Nephron progenitor cell (in vitro differentiated cells): ENCODE results near the gene FOXE1.

Source experiments
- DNase-seq: peaks from one replicate; pipeline ENCODE4 v3.0.0; 2021
- H3K27ac Mint-ChIP-seq: 2 replicates; pipeline ENCODE4 v1.8.0; 2021; ENCODE audit warnings: mild to moderate bottlenecking, moderate library complexity, mixed read lengths
- H3K27me3 Mint-ChIP-seq: 2 replicates; pipeline ENCODE4 v1.8.0; 2021; ENCODE audit warnings: mild to moderate bottlenecking, low read depth, mixed read lengths; ENCODE audit not compliant: poor library complexity
- H3K36me3 Mint-ChIP-seq: 2 replicates; pipeline ENCODE4 v1.8.0; 2021; ENCODE audit warnings: low read depth, mixed read lengths
- H3K4me1 Mint-ChIP-seq: 2 replicates; pipeline ENCODE4 v1.8.0; 2021; ENCODE audit warnings: mixed read lengths
- H3K4me3 Mint-ChIP-seq: 2 replicates; pipeline ENCODE4 v1.8.0; 2021; ENCODE audit warnings: mild to moderate bottlenecking, moderate library complexity, mixed read lengths
- H3K9me3 Mint-ChIP-seq: 2 replicates; pipeline ENCODE4 v1.8.0; 2021; ENCODE audit warnings: mild to moderate bottlenecking, moderate library complexity, mixed read lengths
- CTCF ChIP-seq: fragments of 200-600 bp; sonication (generic); IDR thresholded peaks from 2 replicates; pipeline ENCODE4 v1.5.0; 2021; ENCODE audit warnings: antibody characterized with exemption

The FOXE1 gene

GRCh38 chr9:97854696-97855485 lies 1.9 kb downstream of the FOXE1 start:
- H3K27me3 Mint-ChIP-seq, result peaks cover 97% of the 10 kb centered on the region
- no peaks in the 10 kb centered on the region for H3K36me3 Mint-ChIP-seq
- H3K4me3 Mint-ChIP-seq, result no peak overlapping the region
- no peak overlapping the region for H3K27ac Mint-ChIP-seq
- DNase-seq, result peak; percentile 23
- TF ChIP-seq CTCF, result no peak
- no peaks in the 10 kb centered on the region for H3K9me3 Mint-ChIP-seq
- peaks cover 5% of the 10 kb centered on the region for H3K4me1 Mint-ChIP-seq

GRCh38 chr9:97855486-97855875 lies 2.5 kb downstream of the FOXE1 start:
- H3K4me1 Mint-ChIP-seq, result peaks cover 5% of the 10 kb centered on the region
- peaks cover 97% of the 10 kb centered on the region for H3K27me3 Mint-ChIP-seq
- H3K27ac Mint-ChIP-seq, result no peak overlapping the region
- no peak for TF ChIP-seq CTCF
- H3K36me3 Mint-ChIP-seq, result no peaks in the 10 kb centered on the region
- no peak overlapping the region for H3K4me3 Mint-ChIP-seq
- no peaks in the 10 kb centered on the region for H3K9me3 Mint-ChIP-seq
- no peak for DNase-seq

- DNase-seq, result no peak
- Mint-ChIP-seq H3K27me3 (peaks cover 97% of the 10 kb centered on the region), H3K27ac (no peak overlapping the region), H3K4me3 (no peak overlapping the region), H3K36me3 (no peaks in the 10 kb centered on the region), H3K9me3 (no peaks in the 10 kb centered on the region), H3K4me1 (peaks cover 5% of the 10 kb centered on the region)
- TF ChIP-seq CTCF, result no peak
Measured at GRCh38 chr9:97855899-97856298, 2.9 kb downstream of the FOXE1 start.

GRCh38 chr9:97856857-97857605 lies 4.0 kb downstream of the FOXE1 start:
- H3K36me3 Mint-ChIP-seq, result no peaks in the 10 kb centered on the region
- H3K27me3 Mint-ChIP-seq, result peaks cover 97% of the 10 kb centered on the region
- peaks cover 5% of the 10 kb centered on the region for H3K4me1 Mint-ChIP-seq
- H3K4me3 Mint-ChIP-seq, result peak overlapping the region; percentile 4
- no peak overlapping the region for H3K27ac Mint-ChIP-seq
- TF ChIP-seq CTCF, result no peak
- no peak for DNase-seq
- H3K9me3 Mint-ChIP-seq, result no peaks in the 10 kb centered on the region

- peak; percentile 23 for DNase-seq
- Mint-ChIP-seq H3K4me3 (peak overlapping the region; percentile 44), H3K27me3 (peaks cover 97% of the 10 kb centered on the region), H3K36me3 (no peaks in the 10 kb centered on the region), H3K9me3 (no peaks in the 10 kb centered on the region), H3K4me1 (peaks cover 5% of the 10 kb centered on the region), H3K27ac (no peak overlapping the region)
- no peak for TF ChIP-seq CTCF
Measured at GRCh38 chr9:97857606-97858392, 4.8 kb downstream of the FOXE1 start.
